Spleen (tissue), 11 donors: Measurements from ENCODE around the gene DNALI1. TPM values are rescaled to one million over a fixed set of nuclear protein-coding genes. Genes with fewer than 3 reads are reported as not detected.

Experiments
- DNase-seq: peaks from one replicate; pipeline ENCODE4 v3.0.0-alpha.2; 2020
- H3K27ac ChIP-seq, 8 donors: fragments of 200-600 bp; sonication (generic) in 7 of 8; 1 replicate in 4 of 8; 2 replicates in 4 of 8; pipeline versions ENCODE4 v1.5.0 to v1.8.0; 2016 to 2021; ENCODE audit warnings: inconsistent platforms in 4 of 8, mild to moderate bottlenecking in 4 of 8, moderate library complexity in 1 of 8
- H3K27me3 ChIP-seq, 7 donors: fragments of 200-600 bp; sonication (generic) in 6 of 7; replicated peaks in 1 of 7; 1 replicate in 4 of 7; 2 replicates in 3 of 7; pipeline versions ENCODE4 v1.5.0 to v1.8.0; 2016 to 2021; ENCODE audit warnings: inconsistent platforms in 3 of 7, mild to moderate bottlenecking in 1 of 7
- H3K36me3 ChIP-seq, 6 donors: fragments of 200-600 bp; sonication (generic) in 5 of 6; 1 replicate in 4 of 6; 2 replicates in 2 of 6; pipeline versions ENCODE4 v1.5.0 to v1.8.0; 2016 to 2021; ENCODE audit warnings: inconsistent platforms in 2 of 6
- H3K4me1 ChIP-seq, 6 donors: fragments of 200-600 bp; sonication (generic) in 5 of 6; 1 replicate in 3 of 6; 2 replicates in 3 of 6; pipeline versions ENCODE4 v1.5.0 to v1.8.0; 2016 to 2021; ENCODE audit warnings: inconsistent platforms in 3 of 6
- H3K4me3 ChIP-seq, 8 donors: fragments of 200-600 bp; sonication (generic) in 7 of 8; 1 replicate in 4 of 8; 2 replicates in 4 of 8; pipeline versions ENCODE4 v1.5.0 to v1.8.0; 2016 to 2021; ENCODE audit warnings: inconsistent platforms in 4 of 8, mild to moderate bottlenecking in 4 of 8, moderate library complexity in 2 of 8
- H3K9me3 ChIP-seq, 8 donors: fragments of 200-600 bp; sonication (generic) in 7 of 8; 1 replicate in 4 of 8; 2 replicates in 4 of 8; pipeline versions ENCODE4 v1.5.0 to v1.8.0; 2016 to 2021; ENCODE audit warnings: inconsistent platforms in 4 of 8
- CTCF ChIP-seq, 11 experiments: fragments of 200-600 bp in 7 of 11; fragments of 450-650 bp in 4 of 11; sonication (generic) in 4 of 11; IDR thresholded peaks in 8 of 11; conservative IDR thresholded peaks in 3 of 11; 1 replicate in 7 of 11; 2 replicates in 4 of 11; pipeline versions ENCODE4 v1.4.0 to v1.8.0; 2016 to 2021; ENCODE audit warnings: antibody characterized with exemption in 11 of 11, inconsistent platforms in 4 of 11, mild to moderate bottlenecking in 1 of 11
- POLR2A ChIP-seq, 3 donors: fragments of 450-650 bp; IDR thresholded peaks; one replicate each; pipeline ENCODE4 v1.5.1; 2017; ENCODE audit warnings: antibody characterized with exemption in 3 of 3, mild to moderate bottlenecking in 1 of 3
- POLR2AphosphoS5 ChIP-seq, 3 donors: sonication (generic); formaldehyde crosslinking; IDR thresholded peaks; one replicate each; pipeline ENCODE4 v1.5.1; 2017; ENCODE audit warnings: antibody characterized with exemption in 3 of 3
- WGBS, 5 donors: extraction: QIAGEN DNeasy Blood & Tissue Kit in 3 of 5; methylation state at CpG; one replicate each; pipeline versions ENCODE4 v1.1.5 to v1.1.7; 2013 to 2018; 5-methylcytosine and 5-hydroxymethylcytosine counted together
- intact Hi-C: fragments of 100-400 bp; cut with DNase I; formaldehyde crosslinking; loops from one replicate; pipeline ENCODE4 v1.15.0; 2023; ENCODE audit warnings: low total_unique reads
- polyA plus RNA-seq, 3 donors: library from polyadenylated mRNA; stranded (reverse); fragments of 200-250 nt; gene quantifications; one replicate each; pipeline ENCODE4 v1.2.1, GENCODE V29; 2013
- small RNA-seq, 4 donors: library from RNA; depleted of rRNA; stranded (forward); fragments of <200 nt; gene quantifications; one replicate each; pipeline ENCODE3, GENCODE V24; 2016
- total RNA-seq, 7 donors: library from RNA; depleted of rRNA in 3 of 7; stranded (reverse); fragments of >200 nt in 3 of 7; fragmentation: NEBNext Ultra II Directional in 4 of 7; extraction: Animal tissue kit (Norgen Biotek cat#: 25700) in 4 of 7; gene quantifications; one replicate each; pipeline versions ENCODE4 v1.1.0 to v1.2.1, GENCODE V29; 2016 to 2021
- donor health status: healthy with polysubstance abuse.
- donor health status: DM: no; HTN: no; CAD: no; lungs with moderate emphysema.
- donor health status: DM: no; HTN: no; CAD: no.
- donor health status: Bipolar disorder and iron deficiency.
- donor health status: healthy.
- donor health status: DM: no; HTN: no; CAD: no.
- donor health status: DM: yes; HTN: yes; CAD: no.

The DNALI1 gene
- total and polyA plus RNA-seq, 10 donors = 0.98 to 2.6 (median 1.7) TPM

GRCh38 chr1:37612186-37612585 is 55.4 kb downstream of the DNALI1 start:
- intact Hi-C loops = no loop called here
- WGBS, 5 donors = 72 to 84% (median 80%) methylated on average over 4 of the region's 4 CpGs
- no peaks in the 10 kb centered on the region for H3K4me1 ChIP-seq

GRCh38 chr1:37614105-37614504 is 57.4 kb downstream of the DNALI1 start:
- no peaks in the 10 kb centered on the region for H3K4me1 ChIP-seq
- no peak overlapping the region for H3K27ac ChIP-seq
- H3K36me3 ChIP-seq = no peaks in the 10 kb centered on the region
- no peak overlapping the region for H3K4me3 ChIP-seq
- H3K27me3 ChIP-seq = peaks cover 0 to 56% (median 0%) of the 10 kb centered on the region in 7 donors
- TF ChIP-seq POLR2AphosphoS5 (IDR thresholded peaks at IDR 0.05) (no peak), POLR2A (IDR thresholded peaks at IDR 0.05) (no peak), CTCF (IDR thresholded peaks at IDR 0.05 in 8 of 11, conservative IDR thresholded peaks at IDR 0.05 in 3 of 11) (no peak)
- WGBS, 5 donors = 84 to 96% (median 88%) methylated on average over 5 of the region's 5 CpGs
- no peaks in the 10 kb centered on the region for H3K9me3 ChIP-seq
- intact Hi-C loops = no loop called here
- DNase-seq = no peak

More at GRCh38 chr1:37612186-37612585, 55.4 kb downstream of the DNALI1 start:
- no peak for TF ChIP-seq POLR2A (IDR thresholded peaks at IDR 0.05)
- TF ChIP-seq CTCF (IDR thresholded peaks at IDR 0.05 in 8 of 11, conservative IDR thresholded peaks at IDR 0.05 in 3 of 11) = no peak
- TF ChIP-seq POLR2AphosphoS5 (IDR thresholded peaks at IDR 0.05) = no peak
- no peak for DNase-seq
- H3K4me3 ChIP-seq = no peak overlapping the region
- peaks cover 0 to 41% (median 0%) of the 10 kb centered on the region in 7 donors for H3K27me3 ChIP-seq
- H3K36me3 ChIP-seq = no peaks in the 10 kb centered on the region
- H3K9me3 ChIP-seq = no peaks in the 10 kb centered on the region
- no peak overlapping the region for H3K27ac ChIP-seq

- WGBS, 5 donors = 80 to 86% (median 82%) methylated on average over 14 of the region's 14 CpGs
- no peaks in the 10 kb centered on the region for H3K36me3 ChIP-seq
- no peak overlapping the region for H3K4me3 ChIP-seq
- no peaks in the 10 kb centered on the region for H3K4me1 ChIP-seq
- H3K9me3 ChIP-seq = no peaks in the 10 kb centered on the region
- TF ChIP-seq POLR2AphosphoS5 (IDR thresholded peaks at IDR 0.05) = no peak
- TF ChIP-seq CTCF (IDR thresholded peaks at IDR 0.05 in 8 of 11, conservative IDR thresholded peaks at IDR 0.05 in 3 of 11) = no peak
- no peak for TF ChIP-seq POLR2A (IDR thresholded peaks at IDR 0.05)
- H3K27me3 ChIP-seq = peaks cover 0 to 78% (median 0%) of the 10 kb centered on the region in 7 donors
- no peak for DNase-seq
- intact Hi-C loops = no loop called here
- no peak overlapping the region for H3K27ac ChIP-seq
Observed at GRCh38 chr1:37616330-37616729, 59.6 kb downstream of the DNALI1 start.

Small RNA genes lying within 50 kb of the gene (small RNA-seq; reads per million reads assigned to genes)
- 0 reads per million in 4 donors for gene AL034379.1

Other genes starting within 250 kb of the DNALI1 start
- 10 to 100 TPM; 18.0 to 33.1 (median 21.3) TPM for gene ZC3H12A, start 82.4 kb upstream of the DNALI1 start, total RNA-seq
- gene ZC3H12A, start 82.4 kb upstream of the DNALI1 start, polyA plus RNA-seq = 10 to 100 TPM in 2 of 3 donors, 1 to 10 TPM in 1; 9.7 to 12.8 (median 11.3) TPM
- gene MEAF6, start 42.2 kb upstream of the DNALI1 start, total RNA-seq = 10 to 100 TPM; 39.5 to 69.0 (median 51.1) TPM
- gene MEAF6, start 42.2 kb upstream of the DNALI1 start, polyA plus RNA-seq = 10 to 100 TPM; 56.5 to 59.8 (median 57.7) TPM
- gene SNIP1, start 2.6 kb upstream of the DNALI1 start, total RNA-seq = 10 to 100 TPM; 18.7 to 26.6 (median 20.7) TPM
- gene SNIP1, start 2.6 kb upstream of the DNALI1 start, polyA plus RNA-seq = 1 to 10 TPM; 4.3 to 6.6 (median 6.0) TPM
- gene GNL2, start 39.0 kb downstream of the DNALI1 start, total RNA-seq = 10 to 100 TPM; 28.9 to 58.0 (median 34.8) TPM
- 10 to 100 TPM; 31.8 to 49.2 (median 41.8) TPM for gene GNL2, start 39.0 kb downstream of the DNALI1 start, polyA plus RNA-seq
- gene RSPO1, start 78.0 kb downstream of the DNALI1 start, total RNA-seq = 1 to 10 TPM in 1 of 7 donors, under 1 TPM in 5, not detected in 1; 0.37 to 1.0 (median 0.53) TPM
- under 1 TPM; 0.20 to 0.50 (median 0.48) TPM for gene RSPO1, start 78.0 kb downstream of the DNALI1 start, polyA plus RNA-seq
- gene CDCA8, start 135.6 kb downstream of the DNALI1 start, total RNA-seq = 1 to 10 TPM; 1.2 to 8.2 (median 4.3) TPM
- 1 to 10 TPM; 1.5 to 7.7 (median 3.9) TPM for gene CDCA8, start 135.6 kb downstream of the DNALI1 start, polyA plus RNA-seq
- gene EPHA10, start 208.2 kb downstream of the DNALI1 start, total RNA-seq = under 1 TPM in 4 of 7 donors, not detected in 3; 0.07 to 0.43 (median 0.26) TPM
- under 1 TPM; 0.02 to 0.10 (median 0.02) TPM for gene EPHA10, start 208.2 kb downstream of the DNALI1 start, polyA plus RNA-seq
- 1 to 10 TPM; 1.8 to 9.2 (median 3.1) TPM for gene MANEAL, start 236.9 kb downstream of the DNALI1 start, total RNA-seq
- gene MANEAL, start 236.9 kb downstream of the DNALI1 start, polyA plus RNA-seq = 1 to 10 TPM; 1.4 to 2.3 (median 1.8) TPM